ENCODE measurements around the gene CH25H.
"Not testable (repeated sequence)": the region's sequence is repeated elsewhere in the genome, so short reads cannot be mapped to it uniquely, and the experiment has no call there.

The CH25H gene

DNA sequence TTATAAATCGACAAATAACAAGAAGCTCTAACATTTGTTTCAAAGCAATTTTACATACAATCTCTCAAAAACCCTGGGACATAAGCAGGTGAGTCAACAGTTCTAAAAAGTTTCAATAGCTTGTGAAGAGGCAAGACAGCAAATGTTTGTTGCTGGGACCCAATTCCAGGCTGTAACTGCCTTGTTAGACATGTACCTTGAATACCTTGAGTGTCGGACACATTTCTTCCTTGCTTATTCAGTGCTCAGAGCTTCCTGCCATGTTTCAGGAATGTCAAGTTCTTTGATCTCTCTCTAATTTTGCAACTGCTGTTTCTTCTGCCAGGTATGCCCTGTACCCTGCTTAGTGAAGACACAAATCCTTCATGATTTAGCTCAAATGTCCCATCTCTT, 5.1 kb downstream of the CH25H start:
- TF ChIP-seq, protein P1, sequence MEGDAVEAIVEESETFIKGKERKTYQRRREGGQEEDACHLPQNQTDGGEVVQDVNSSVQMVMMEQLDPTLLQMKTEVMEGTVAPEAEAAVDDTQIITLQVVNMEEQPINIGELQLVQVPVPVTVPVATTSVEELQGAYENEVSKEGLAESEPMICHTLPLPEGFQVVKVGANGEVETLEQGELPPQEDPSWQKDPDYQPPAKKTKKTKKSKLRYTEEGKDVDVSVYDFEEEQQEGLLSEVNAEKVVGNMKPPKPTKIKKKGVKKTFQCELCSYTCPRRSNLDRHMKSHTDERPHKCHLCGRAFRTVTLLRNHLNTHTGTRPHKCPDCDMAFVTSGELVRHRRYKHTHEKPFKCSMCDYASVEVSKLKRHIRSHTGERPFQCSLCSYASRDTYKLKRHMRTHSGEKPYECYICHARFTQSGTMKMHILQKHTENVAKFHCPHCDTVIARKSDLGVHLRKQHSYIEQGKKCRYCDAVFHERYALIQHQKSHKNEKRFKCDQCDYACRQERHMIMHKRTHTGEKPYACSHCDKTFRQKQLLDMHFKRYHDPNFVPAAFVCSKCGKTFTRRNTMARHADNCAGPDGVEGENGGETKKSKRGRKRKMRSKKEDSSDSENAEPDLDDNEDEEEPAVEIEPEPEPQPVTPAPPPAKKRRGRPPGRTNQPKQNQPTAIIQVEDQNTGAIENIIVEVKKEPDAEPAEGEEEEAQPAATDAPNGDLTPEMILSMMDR (IDR thresholded peaks at IDR 0.05; ENCODE audit: low read depth, low read length), result no peak
- Histone ChIP-seq H3K4me3 (ENCODE audit: low read depth, low read length) (no peak overlapping the region), H3K27ac (no peak overlapping the region), H3K27me3 (ENCODE audit: insufficient read depth, low read depth, severe bottlenecking) (no peaks in the 10 kb centered on the region), H3K9me3 (ENCODE audit: severe bottlenecking) (no peaks in the 10 kb centered on the region), H3K36me3 (no peaks in the 10 kb centered on the region)
- no peak for DNase-seq

DNA sequence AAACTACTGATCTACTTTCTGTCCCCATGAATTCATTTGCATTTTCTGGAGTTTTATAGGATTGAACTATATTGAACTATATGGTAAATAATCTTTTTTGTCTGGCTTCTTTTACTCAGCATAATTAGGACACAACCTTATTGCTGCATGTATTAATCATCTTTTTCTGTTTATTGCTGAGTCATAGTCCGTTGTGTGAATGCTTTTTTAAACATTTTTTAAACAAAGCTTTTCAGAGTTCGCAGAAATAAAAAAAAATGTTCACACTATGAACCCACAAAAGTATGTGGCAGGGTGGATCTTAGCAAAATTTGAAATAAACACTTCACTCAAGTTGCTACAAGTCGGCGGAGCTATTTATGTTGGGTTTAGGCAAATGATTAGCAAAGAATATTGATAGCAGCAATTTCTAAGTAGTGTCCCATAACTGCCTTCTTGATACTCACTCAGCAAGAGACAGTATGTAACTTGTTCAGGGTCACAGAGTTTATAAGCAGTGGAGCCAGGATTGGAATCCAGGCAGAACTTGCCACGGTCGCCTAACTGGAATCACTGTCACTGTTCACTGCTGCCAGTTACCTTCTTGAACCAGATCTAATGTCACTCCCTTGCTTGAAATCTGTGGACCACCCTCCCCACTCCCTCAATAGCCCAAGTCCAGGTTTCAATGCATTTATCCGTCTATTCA, 5.6 kb downstream of the CH25H start:
- Histone ChIP-seq H3K27ac (no peak overlapping the region), H3K4me3 (ENCODE audit: low read depth, low read length) (no peak overlapping the region), H3K36me3 (no peaks in the 10 kb centered on the region), H3K27me3 (ENCODE audit: insufficient read depth, low read depth, severe bottlenecking) (no peaks in the 10 kb centered on the region), H3K9me3 (ENCODE audit: severe bottlenecking) (no peaks in the 10 kb centered on the region)
- TF ChIP-seq, protein P1 (IDR thresholded peaks at IDR 0.05; ENCODE audit: low read depth, low read length), result no peak
- DNase-seq, result no peak

DNA sequence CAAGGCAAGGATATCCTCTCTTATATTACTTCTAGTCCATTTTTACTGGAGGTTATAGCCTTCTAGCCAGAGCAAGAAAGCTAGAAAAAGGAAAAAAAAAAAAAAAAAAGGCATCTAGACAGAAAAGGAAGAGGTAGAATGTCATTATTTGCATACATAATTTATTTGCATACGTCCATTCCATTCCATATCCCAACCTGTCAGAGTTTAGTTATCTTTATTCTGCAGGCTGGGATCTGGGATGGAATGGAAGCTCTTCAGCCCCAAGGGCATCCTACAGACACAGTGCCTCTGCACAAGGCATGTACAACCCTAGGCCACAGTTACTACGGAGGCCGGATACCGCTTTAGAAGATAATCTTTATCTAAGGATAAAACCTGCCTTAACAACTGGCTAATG, 9.6 kb downstream of the CH25H start:
- Histone ChIP-seq H3K9me3 (ENCODE audit: severe bottlenecking) (no peaks in the 10 kb centered on the region), H3K27ac (no peak overlapping the region), H3K4me3 (ENCODE audit: low read depth, low read length) (no peak overlapping the region), H3K36me3 (no peaks in the 10 kb centered on the region), H3K27me3 (ENCODE audit: insufficient read depth, low read depth, severe bottlenecking) (no peaks in the 10 kb centered on the region)
- TF ChIP-seq, protein P1 (IDR thresholded peaks at IDR 0.05; ENCODE audit: low read depth, low read length), result no peak
- no peak for DNase-seq

DNA sequence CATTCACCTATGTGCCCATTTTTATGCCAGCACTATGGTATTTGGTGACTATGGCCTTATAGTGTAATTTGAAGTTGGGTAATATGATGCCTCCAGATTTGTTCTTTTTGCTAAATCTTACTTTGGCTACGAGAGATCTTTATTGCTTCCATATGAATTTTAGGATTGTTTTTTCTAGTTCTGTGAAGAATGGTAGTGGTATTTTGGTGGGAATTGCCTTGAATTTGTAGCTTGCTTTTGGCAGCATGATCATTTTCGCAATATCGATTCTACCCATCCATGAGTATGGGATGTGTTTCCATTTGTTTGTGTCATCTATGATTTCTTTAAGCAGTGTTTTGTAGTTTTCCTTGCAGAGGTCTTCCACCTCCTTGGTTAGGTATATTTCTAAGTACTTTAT, 15.8 kb downstream of the CH25H start:
- not testable (repeated sequence) for H3K27ac ChIP-seq; H3K4me3 ChIP-seq (ENCODE audit: low read depth, low read length); H3K27me3 ChIP-seq (ENCODE audit: insufficient read depth, low read depth, severe bottlenecking); DNase-seq; H3K9me3 ChIP-seq (ENCODE audit: severe bottlenecking); H3K36me3 ChIP-seq

DNA sequence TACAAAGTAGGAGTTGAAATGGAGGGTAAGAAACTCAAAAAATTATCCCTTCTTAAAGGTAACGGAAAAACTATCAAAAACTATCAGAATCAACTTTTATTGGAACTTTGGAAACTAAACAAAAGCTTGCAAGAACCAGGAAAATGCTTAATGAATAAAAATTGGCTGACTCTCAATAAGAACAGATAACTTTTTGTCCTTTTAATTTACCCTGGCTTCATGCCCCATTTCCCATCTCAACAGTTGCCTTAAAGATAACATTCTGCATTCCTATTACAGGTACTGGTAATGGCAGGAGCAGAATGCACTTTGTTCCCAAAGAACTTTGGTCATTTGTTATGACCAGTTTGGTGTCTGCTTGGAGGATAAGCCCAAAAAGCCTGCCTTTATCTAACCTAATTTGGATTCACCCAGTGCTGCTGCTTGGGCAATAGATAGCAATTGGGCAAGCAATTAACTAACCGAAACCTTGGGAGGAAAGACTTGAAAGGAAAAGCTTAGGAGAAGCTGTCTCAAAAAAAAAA, 17.8 kb downstream of the CH25H start:
- DNase-seq, result no peak

DNA sequence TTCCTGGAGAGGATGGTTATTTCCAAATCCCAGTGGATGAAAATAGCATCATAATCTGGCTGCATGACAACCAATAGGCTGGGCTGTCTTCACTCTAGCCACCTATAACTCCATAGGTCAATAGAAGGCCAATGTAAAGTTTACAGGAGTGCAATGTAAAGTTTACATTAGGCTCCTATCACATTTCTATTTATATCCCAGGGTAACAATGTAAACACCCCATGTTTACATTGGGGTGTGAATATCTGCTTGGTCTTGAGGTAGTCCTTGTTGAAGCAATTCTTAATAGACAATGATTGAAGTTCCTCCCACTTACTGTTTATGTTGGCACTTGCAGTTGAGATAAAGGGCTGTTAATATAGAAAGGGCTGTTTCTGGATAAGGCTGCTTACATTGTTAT, 21.5 kb downstream of the CH25H start:
- H3K36me3 ChIP-seq, result no peaks in the 10 kb centered on the region
- TF ChIP-seq, protein P1 (IDR thresholded peaks at IDR 0.05; ENCODE audit: low read depth, low read length), result no peak
- H3K27ac ChIP-seq, result no peak overlapping the region
- no peaks in the 10 kb centered on the region for H3K27me3 ChIP-seq (ENCODE audit: insufficient read depth, low read depth, severe bottlenecking)
- H3K4me3 ChIP-seq (ENCODE audit: low read depth, low read length), result no peak overlapping the region
- no peak for DNase-seq
- no peaks in the 10 kb centered on the region for H3K9me3 ChIP-seq (ENCODE audit: severe bottlenecking)

More for the DNA sequence above, 17.8 kb downstream of the CH25H start:
- Histone ChIP-seq H3K9me3 (ENCODE audit: severe bottlenecking) (peaks cover 2% of the 10 kb centered on the region), H3K4me3 (ENCODE audit: low read depth, low read length) (no peak overlapping the region), H3K27me3 (ENCODE audit: insufficient read depth, low read depth, severe bottlenecking) (no peaks in the 10 kb centered on the region), H3K36me3 (no peaks in the 10 kb centered on the region), H3K27ac (no peak overlapping the region)
- TF ChIP-seq, protein P1 (IDR thresholded peaks at IDR 0.05; ENCODE audit: low read depth, low read length), result no peak

Measured in WERI-Rb-1 (cell line).